GM23338 (cell line): Measurements from ENCODE around the gene CDKAL1.

ENCODE experiments used
- CREB1 ChIP-seq: fragments of 250-450 bp; sonication (Bioruptor Pico); IDR thresholded peaks from 2 replicates; pipeline ENCODE4 v1.5.0; 2020; ENCODE audit warnings: low read depth, mild to moderate bottlenecking, moderate library complexity
- EZH2 ChIP-seq: fragments of 200-600 bp; sonication (generic); IDR thresholded peaks from one replicate; pipeline ENCODE4 v1.8.0; 2017; ENCODE audit warnings: antibody characterized with exemption, mild to moderate bottlenecking, low read depth; ENCODE audit not compliant: unreplicated experiment
- EZH2phosphoT487 ChIP-seq: fragments of 200-600 bp; sonication (generic); IDR thresholded peaks from one replicate; pipeline ENCODE4 v1.8.1; 2018; ENCODE audit warnings: antibody characterized with exemption; ENCODE audit not compliant: unreplicated experiment
- JUNB ChIP-seq: IDR thresholded peaks from one replicate; pipeline ENCODE4 v1.6.1; 2016; ENCODE audit warnings: antibody characterized with exemption; ENCODE audit not compliant: unreplicated experiment
- POLR2AphosphoS5 ChIP-seq: IDR thresholded peaks from 2 replicates; pipeline ENCODE4 v1.6.1; 2016; ENCODE audit warnings: antibody characterized with exemption, low read depth
- STAT1 ChIP-seq: IDR thresholded peaks from one replicate; pipeline ENCODE4 v1.6.1; 2016; ENCODE audit warnings: antibody characterized with exemption; ENCODE audit not compliant: unreplicated experiment
- TF ChIP-seq, protein P1 (sequence below), 2 experiments: fragments of 200-600 bp in 1 of 2; sonication (generic) in 1 of 2; conservative IDR thresholded peaks; 2 replicates each; pipeline versions ENCODE4 v1.5.1 to v1.6.1; 2016 to 2017; ENCODE audit warnings: antibody characterized with exemption in 2 of 2, low read depth in 2 of 2, mild to moderate bottlenecking in 2 of 2, moderate library complexity in 1 of 2

GRCh38 chr6:20952699-20953474 lies 418.6 kb downstream of the CDKAL1 start:
- TF ChIP-seq POLR2AphosphoS5 (no peak), STAT1 (no peak), EZH2phosphoT487 (no peak), EZH2 (no peak), JUNB (no peak), CREB1 (no peak)
- TF ChIP-seq, protein P1, sequence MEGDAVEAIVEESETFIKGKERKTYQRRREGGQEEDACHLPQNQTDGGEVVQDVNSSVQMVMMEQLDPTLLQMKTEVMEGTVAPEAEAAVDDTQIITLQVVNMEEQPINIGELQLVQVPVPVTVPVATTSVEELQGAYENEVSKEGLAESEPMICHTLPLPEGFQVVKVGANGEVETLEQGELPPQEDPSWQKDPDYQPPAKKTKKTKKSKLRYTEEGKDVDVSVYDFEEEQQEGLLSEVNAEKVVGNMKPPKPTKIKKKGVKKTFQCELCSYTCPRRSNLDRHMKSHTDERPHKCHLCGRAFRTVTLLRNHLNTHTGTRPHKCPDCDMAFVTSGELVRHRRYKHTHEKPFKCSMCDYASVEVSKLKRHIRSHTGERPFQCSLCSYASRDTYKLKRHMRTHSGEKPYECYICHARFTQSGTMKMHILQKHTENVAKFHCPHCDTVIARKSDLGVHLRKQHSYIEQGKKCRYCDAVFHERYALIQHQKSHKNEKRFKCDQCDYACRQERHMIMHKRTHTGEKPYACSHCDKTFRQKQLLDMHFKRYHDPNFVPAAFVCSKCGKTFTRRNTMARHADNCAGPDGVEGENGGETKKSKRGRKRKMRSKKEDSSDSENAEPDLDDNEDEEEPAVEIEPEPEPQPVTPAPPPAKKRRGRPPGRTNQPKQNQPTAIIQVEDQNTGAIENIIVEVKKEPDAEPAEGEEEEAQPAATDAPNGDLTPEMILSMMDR (conservative IDR thresholded peaks at IDR 0.05; ENCODE audit: low read depth in 2 of 2), result peak; percentile 40 to 43
